ENCODE data around the gene SH2D2A.

SH2D2A gene

DNA sequence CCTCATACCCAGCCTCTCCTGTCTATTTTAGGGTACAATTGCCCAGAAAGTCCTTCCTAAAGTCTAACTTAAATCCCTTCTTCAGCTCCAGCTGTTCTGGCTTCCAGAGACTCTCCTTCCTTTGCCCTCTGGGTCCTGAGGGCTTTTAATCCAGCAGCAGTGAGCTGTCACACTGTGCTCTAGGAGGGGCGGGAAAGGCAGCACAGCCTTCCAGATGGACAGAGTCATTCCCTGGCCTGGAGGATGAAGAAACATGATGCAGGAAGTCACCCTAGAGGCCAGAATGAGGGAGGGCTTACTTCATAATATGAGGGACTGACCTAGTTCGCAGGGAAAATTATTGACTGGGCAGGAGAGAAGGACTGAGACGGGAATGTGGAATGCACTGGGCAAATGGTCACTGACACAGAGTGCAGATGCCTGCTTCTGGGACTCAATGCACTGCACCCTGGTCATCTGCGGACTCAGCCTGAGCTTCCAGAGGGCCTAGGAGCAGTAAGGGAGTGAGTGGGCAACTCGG is 1.3 kb downstream of the SH2D2A start:
- no peak for DNase-seq (ENCODE audit: low read depth)
- TF ChIP-seq POLR2A (IDR thresholded peaks at IDR 0.05; ENCODE audit: extremely low read depth, insufficient read length) (no peak), MYC (IDR thresholded peaks at IDR 0.05; ENCODE audit: low read depth, low read length) (no peak), CTCF (IDR thresholded peaks at IDR 0.05; ENCODE audit: low read depth, low read length) (no peak), MAX (IDR thresholded peaks at IDR 0.05; ENCODE audit: low read depth, low read length) (no peak)
- no peak overlapping the region for H3K4me3 ChIP-seq (ENCODE audit: low read depth, low read length)

DNA sequence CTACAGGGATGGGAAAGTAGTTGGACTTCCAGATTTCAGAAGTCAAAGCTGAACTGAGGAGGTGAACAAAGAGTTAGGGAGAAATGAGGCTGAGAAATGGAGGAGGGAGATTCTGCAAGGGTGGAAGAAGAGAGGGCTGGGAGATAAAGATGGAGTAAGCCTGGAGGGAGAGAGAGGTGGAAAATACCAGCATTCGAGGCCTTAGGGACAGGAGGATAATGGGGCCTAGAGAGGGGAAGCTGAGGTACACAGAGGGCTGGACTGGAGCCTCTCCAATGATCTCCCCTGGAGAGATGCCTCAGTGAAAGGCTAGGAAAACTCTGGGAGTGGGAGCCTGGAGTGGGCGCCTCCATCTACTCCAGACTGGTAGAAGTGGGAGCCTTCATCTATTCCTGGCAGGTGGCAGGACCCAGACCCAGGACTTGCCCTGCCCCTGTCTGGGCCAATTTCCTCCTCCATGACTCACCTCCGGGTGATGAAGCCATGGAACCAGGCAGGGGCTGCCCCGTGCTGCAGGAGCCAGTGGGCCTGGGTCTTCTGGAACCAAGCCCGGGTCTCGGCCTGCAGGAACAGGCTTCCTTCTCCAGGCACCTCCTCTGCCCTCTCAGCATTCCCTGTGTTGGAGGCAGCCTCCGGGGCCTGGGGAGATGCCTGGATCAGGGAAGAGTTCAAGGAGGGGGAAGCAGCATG is 1.9 kb downstream of the SH2D2A start:
- no peak overlapping the region for H3K4me3 ChIP-seq (ENCODE audit: low read depth, low read length)
- no peak for DNase-seq (ENCODE audit: low read depth)
- no peak for TF ChIP-seq MAX (IDR thresholded peaks at IDR 0.05; ENCODE audit: low read depth, low read length)
- no peak for TF ChIP-seq CTCF (IDR thresholded peaks at IDR 0.05; ENCODE audit: low read depth, low read length)
- no peak for TF ChIP-seq MYC (IDR thresholded peaks at IDR 0.05; ENCODE audit: low read depth, low read length)
- no peak for TF ChIP-seq POLR2A (IDR thresholded peaks at IDR 0.05; ENCODE audit: extremely low read depth, insufficient read length)

- TF ChIP-seq MAX (IDR thresholded peaks at IDR 0.05; ENCODE audit: low read depth, low read length) (no peak), CTCF (IDR thresholded peaks at IDR 0.05; ENCODE audit: low read depth, low read length) (peak; percentile 30), MYC (IDR thresholded peaks at IDR 0.05; ENCODE audit: low read depth, low read length) (no peak)
- peak; percentile 64 for DNase-seq (ENCODE audit: low read depth)
- no peak overlapping the region for H3K4me3 ChIP-seq (ENCODE audit: low read depth, low read length)
Measured at GRCh38 chr1:156813750-156814570, 2.7 kb downstream of the SH2D2A start.

- TF ChIP-seq CTCF (IDR thresholded peaks at IDR 0.05; ENCODE audit: low read depth, low read length) (no peak), POLR2A (IDR thresholded peaks at IDR 0.05; ENCODE audit: extremely low read depth, insufficient read length) (no peak), MYC (IDR thresholded peaks at IDR 0.05; ENCODE audit: low read depth, low read length) (no peak), MAX (IDR thresholded peaks at IDR 0.05; ENCODE audit: low read depth, low read length) (no peak)
- no peak overlapping the region for H3K4me3 ChIP-seq (ENCODE audit: low read depth, low read length)
- DNase-seq (ENCODE audit: low read depth) = peak; percentile 25
Measured at GRCh38 chr1:156813298-156813697, 3.4 kb downstream of the SH2D2A start.

GRCh38 chr1:156812293-156812990 is 4.2 kb downstream of the SH2D2A start:
- TF ChIP-seq MYC (IDR thresholded peaks at IDR 0.05; ENCODE audit: low read depth, low read length) (no peak), MAX (IDR thresholded peaks at IDR 0.05; ENCODE audit: low read depth, low read length) (no peak), POLR2A (IDR thresholded peaks at IDR 0.05; ENCODE audit: extremely low read depth, insufficient read length) (no peak), CTCF (IDR thresholded peaks at IDR 0.05; ENCODE audit: low read depth, low read length) (no peak)
- H3K4me3 ChIP-seq (ENCODE audit: low read depth, low read length) = no peak overlapping the region
- no peak for DNase-seq (ENCODE audit: low read depth)

Measured in NB4 (cell line).